ENCODE results near the gene CDC45.

DNA sequence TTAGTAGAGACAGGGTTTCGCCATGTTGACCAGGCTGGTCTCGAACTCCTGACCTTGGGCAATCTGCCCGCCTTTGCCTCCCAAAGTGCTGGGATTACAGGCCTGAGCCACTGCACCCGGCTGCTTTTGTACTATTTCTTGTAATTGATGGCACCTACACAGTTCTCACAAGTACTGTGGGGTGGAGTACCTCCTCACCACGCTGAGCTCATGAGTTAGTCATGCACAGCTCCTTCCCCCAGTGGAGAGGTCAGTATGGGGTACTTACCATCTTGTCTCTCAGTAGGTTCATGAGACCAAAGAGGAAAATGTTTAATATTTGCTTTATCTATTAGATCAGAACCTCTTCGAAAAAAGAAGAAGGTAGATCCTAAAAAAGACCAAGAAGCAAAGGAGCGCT lies 45.3 kb upstream of the CDC45 start:
- TF ChIP-seq, protein P1, sequence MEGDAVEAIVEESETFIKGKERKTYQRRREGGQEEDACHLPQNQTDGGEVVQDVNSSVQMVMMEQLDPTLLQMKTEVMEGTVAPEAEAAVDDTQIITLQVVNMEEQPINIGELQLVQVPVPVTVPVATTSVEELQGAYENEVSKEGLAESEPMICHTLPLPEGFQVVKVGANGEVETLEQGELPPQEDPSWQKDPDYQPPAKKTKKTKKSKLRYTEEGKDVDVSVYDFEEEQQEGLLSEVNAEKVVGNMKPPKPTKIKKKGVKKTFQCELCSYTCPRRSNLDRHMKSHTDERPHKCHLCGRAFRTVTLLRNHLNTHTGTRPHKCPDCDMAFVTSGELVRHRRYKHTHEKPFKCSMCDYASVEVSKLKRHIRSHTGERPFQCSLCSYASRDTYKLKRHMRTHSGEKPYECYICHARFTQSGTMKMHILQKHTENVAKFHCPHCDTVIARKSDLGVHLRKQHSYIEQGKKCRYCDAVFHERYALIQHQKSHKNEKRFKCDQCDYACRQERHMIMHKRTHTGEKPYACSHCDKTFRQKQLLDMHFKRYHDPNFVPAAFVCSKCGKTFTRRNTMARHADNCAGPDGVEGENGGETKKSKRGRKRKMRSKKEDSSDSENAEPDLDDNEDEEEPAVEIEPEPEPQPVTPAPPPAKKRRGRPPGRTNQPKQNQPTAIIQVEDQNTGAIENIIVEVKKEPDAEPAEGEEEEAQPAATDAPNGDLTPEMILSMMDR (conservative IDR thresholded peaks at IDR 0.05 in 1 of 2, IDR thresholded peaks at IDR 0.05 in 1 of 2; ENCODE audit: extremely low read depth in 1 of 2, insufficient read depth in 1 of 2, low read depth in 1 of 2, low read length in 2 of 2), result no peak
- TF ChIP-seq EZH2 (IDR thresholded peaks at IDR 0.05; ENCODE audit: borderline replicate concordance, low read length), result no peak
